NCI-H1694 treated with DMSO at 0.1 percent for 48 hours (cell line): ENCODE results near the gene KIF5B.
"Not testable (repeated sequence)": the region's sequence is repeated elsewhere in the genome, so short reads cannot be mapped to it uniquely, and the experiment has no call there.

Source experiments
- DNase-seq: peaks from one replicate; lab custom pipeline; 2025; lab: John Stamatoyannopoulos, UW

Gene KIF5B

GRCh38 chr10:32059472-32059871 lies 3.2 kb upstream of the KIF5B start:
- DNase-seq = no peak

GRCh38 chr10:32057036-32057372 lies 779 bp upstream of the KIF5B start:
- DNase-seq = no peak

- peak; percentile 40 for DNase-seq
Measured at GRCh38 chr10:32055478-32056135, 618 bp downstream of the KIF5B start.

- no peak for DNase-seq
Measured at GRCh38 chr10:32054094-32054493, 2.1 kb downstream of the KIF5B start.

- not testable (repeated sequence) for DNase-seq
Measured at GRCh38 chr10:32053392-32053791, 2.8 kb downstream of the KIF5B start.

GRCh38 chr10:32051926-32052325 lies 4.3 kb downstream of the KIF5B start:
- DNase-seq = no peak

- no peak for DNase-seq
Measured at GRCh38 chr10:32050177-32050576, 6.0 kb downstream of the KIF5B start.

- DNase-seq = no peak
Measured at GRCh38 chr10:32049113-32049512, 7.1 kb downstream of the KIF5B start.

- no peak for DNase-seq
Measured at GRCh38 chr10:32048282-32048681, 7.9 kb downstream of the KIF5B start.

GRCh38 chr10:32047881-32048280 lies 8.3 kb downstream of the KIF5B start:
- no peak for DNase-seq

GRCh38 chr10:32046151-32046550 lies 10.1 kb downstream of the KIF5B start:
- no peak for DNase-seq

GRCh38 chr10:32042730-32043129 lies 13.5 kb downstream of the KIF5B start:
- DNase-seq = not testable (repeated sequence)

- DNase-seq = no peak
Measured at GRCh38 chr10:32041290-32042028, 14.8 kb downstream of the KIF5B start.

GRCh38 chr10:32039734-32040133 lies 16.5 kb downstream of the KIF5B start:
- no peak for DNase-seq

- DNase-seq = no peak
Measured at GRCh38 chr10:32038777-32039176, 17.4 kb downstream of the KIF5B start.

GRCh38 chr10:32036922-32037321 lies 19.3 kb downstream of the KIF5B start:
- no peak for DNase-seq

- no peak for DNase-seq
Measured at GRCh38 chr10:32035038-32035437, 21.2 kb downstream of the KIF5B start.

- DNase-seq = no peak
Measured at GRCh38 chr10:32033171-32033570, 23.1 kb downstream of the KIF5B start.

- no peak for DNase-seq
Measured at GRCh38 chr10:32031920-32032319, 24.3 kb downstream of the KIF5B start.

GRCh38 chr10:32031424-32031823 lies 24.8 kb downstream of the KIF5B start:
- no peak for DNase-seq

- DNase-seq = no peak
Measured at GRCh38 chr10:32028710-32029109, 27.5 kb downstream of the KIF5B start.

GRCh38 chr10:32023264-32023663 lies 33.0 kb downstream of the KIF5B start:
- no peak for DNase-seq

GRCh38 chr10:32017044-32017443 lies 39.2 kb downstream of the KIF5B start:
- DNase-seq = no peak

- no peak for DNase-seq
Measured at GRCh38 chr10:32015386-32015785, 40.8 kb downstream of the KIF5B start.
